ENCODE results near the gene DUSP10.

DNA sequence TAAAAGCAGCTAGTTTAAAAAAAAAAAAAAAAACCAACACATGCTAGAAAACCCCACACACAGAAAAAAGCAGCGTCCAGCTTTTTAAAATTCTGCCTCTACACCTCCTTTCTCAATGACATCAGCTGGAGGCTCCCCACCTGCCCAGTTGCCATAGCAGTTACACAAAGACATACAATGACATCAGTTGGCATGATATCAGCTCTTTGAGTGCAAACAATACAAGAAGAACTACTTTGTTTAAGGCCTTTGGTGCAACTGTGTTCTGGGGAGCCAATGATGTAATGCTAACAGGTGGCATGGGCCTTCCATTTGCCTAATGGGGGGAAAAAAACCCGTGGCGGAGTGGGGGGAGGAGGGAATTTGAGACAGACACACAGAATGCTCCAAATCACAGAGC, 32.9 kb downstream of the DUSP10 start:
- TF ChIP-seq, protein P1, sequence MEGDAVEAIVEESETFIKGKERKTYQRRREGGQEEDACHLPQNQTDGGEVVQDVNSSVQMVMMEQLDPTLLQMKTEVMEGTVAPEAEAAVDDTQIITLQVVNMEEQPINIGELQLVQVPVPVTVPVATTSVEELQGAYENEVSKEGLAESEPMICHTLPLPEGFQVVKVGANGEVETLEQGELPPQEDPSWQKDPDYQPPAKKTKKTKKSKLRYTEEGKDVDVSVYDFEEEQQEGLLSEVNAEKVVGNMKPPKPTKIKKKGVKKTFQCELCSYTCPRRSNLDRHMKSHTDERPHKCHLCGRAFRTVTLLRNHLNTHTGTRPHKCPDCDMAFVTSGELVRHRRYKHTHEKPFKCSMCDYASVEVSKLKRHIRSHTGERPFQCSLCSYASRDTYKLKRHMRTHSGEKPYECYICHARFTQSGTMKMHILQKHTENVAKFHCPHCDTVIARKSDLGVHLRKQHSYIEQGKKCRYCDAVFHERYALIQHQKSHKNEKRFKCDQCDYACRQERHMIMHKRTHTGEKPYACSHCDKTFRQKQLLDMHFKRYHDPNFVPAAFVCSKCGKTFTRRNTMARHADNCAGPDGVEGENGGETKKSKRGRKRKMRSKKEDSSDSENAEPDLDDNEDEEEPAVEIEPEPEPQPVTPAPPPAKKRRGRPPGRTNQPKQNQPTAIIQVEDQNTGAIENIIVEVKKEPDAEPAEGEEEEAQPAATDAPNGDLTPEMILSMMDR (IDR thresholded peaks at IDR 0.05): no peak
- no peak for TF ChIP-seq EZH2 (IDR thresholded peaks at IDR 0.05; ENCODE audit: borderline replicate concordance, insufficient read depth, low read depth, low read length, poor library complexity, severe bottlenecking)

Measured in B cell (primary cell).